ENCODE measurements around the gene PRRX2.
"Not testable (repeated sequence)": the region's sequence is repeated elsewhere in the genome, so short reads cannot be mapped to it uniquely, and the experiment has no call there.

The PRRX2 gene

DNA sequence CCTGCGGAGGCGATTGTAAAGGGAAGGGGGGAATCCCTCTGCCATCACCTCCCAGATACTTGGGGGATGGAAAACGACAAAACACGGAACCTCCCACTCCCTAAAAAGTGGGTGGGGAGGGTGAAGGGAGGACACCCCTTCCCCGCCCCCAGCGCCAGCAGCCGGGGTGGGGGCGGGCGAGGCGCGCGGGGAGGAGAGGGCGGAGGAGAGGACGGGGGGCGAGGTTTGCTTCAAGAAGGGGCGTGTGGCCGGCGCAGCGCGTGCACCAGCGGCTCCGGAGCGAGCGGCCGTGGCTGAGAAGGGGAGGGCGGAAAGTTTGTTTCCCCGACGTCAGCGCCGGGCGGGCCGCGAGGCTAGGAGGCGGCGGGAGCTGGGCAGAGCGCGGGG lies at the start of gene PRRX2:
TSS of gene PRRX2 (plus strand) at position 259 of the 387 bp plus-strand sequence. CDS start 221 bp downstream, outside the sequence.
- DNase-seq, result peak; percentile 14

DNA sequence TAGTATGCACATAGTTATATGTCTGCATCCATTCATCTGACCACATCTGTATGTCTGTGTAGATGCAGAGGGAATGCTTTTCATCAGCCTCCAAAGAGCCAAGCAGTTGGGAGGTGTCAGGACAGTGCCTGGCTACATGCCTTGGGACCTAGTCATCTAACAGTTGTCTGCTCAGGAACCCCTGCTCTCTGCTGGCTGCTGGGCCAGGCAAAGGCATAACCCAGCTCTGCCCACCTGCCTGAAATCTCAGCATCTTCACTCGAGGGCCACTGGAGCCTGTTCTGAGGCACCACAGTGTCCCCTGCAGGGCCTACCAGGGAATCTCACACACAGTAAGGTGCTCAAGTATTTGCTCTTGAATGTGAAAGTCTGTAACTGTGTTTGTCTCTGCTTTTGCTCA lies 48.3 kb upstream of the PRRX2 start:
- DNase-seq, result no peak

DNA sequence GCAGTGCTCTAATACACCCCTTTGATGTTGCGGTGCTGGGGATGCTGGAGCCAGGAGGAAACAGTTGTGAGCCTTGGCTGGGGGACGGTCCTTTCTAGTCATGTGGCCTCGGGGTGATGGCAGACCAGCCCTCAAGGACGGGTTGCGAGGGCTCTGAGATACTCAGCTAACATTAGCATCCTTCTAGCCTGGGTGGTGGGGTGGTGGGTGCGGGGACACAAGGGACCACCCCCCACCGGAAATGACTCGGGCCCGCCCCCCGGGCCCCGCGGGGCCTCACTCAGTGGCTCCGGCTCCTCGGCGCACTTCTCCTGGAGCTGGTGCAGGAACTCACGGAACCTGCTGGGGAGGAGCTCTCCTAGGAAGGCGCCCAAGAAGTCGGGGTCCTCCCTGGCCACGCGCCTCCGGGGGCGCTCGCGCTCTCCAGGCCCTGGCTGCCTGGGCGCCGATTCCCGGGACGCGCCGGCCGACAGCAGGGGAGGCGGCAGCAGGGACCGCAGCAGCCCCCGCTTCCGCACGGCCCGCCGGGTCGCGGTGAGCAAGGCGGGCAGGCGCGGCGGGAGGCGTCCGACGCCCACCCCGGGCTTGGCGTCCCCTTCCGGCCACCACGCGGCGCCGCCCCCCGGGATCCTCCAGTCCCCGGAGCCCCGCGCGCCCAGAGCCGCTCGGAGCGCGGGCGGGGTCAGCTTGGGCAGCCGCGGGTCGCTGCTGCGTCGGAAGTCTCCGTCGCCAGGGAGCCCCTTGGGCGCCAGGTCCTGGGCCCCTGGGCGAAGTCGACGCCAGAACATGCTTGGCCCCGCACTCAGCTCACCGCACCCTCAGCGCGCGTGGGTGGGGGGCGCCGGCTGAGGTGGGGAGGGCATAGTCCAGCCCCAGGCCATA lies 45.4 kb upstream of the PRRX2 start:
- DNase-seq, result no peak

DNA sequence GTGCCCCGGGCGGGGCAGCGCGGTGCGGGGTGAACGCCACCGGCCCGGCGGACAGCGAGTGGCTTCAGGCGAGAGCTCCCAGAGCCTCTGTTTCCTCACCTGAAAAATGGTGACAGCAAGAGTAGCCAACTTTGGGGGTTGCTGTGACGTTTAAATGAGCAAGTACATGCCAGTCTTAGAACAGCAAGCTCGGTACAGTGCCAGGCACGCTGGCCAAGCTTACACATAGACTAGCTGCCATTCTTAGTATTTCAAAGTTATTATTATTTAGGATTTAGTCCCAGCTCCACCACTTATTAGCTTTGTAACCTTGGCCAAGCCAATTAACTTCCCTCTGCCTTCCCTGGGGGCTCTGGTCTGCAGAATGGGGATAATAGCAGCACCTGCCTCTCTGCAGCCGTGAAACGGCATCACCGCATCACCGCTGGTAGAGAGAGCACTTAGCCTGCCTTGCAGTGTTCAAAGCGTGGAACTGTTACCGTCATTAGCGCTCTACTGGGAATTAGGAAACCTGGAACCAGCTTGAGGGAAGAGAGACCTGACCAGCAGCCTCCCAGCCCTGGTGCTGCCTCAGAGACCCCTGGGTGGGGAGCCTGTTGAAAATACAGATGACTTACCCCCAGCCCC lies 44.7 kb upstream of the PRRX2 start, which contains the start of gene C9orf50:
TSS of gene C9orf50 (minus strand) at position 433 of the 627 bp plus-strand sequence. CDS start 527 bp downstream, outside the sequence.
- no peak for DNase-seq

DNA sequence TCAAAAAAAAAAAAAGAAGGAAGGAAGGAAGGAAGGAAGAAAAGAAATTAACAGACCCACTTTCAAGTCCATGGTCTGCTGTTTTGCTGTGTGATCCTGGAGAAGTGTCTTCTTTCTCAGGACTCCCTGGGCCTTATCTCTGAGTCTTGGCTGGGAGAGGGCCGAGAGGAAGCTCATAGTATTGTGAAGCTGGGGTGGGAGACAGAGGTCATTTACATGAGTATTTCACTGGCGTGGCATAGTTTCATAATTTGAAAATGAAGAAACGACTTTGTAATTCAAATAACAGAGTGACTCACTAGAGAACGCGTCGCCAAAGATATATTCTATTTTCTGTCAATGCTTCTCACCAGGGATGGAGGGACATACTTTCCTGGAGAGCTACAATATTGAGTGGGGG lies 42.1 kb upstream of the PRRX2 start:
- DNase-seq, result no peak

DNA sequence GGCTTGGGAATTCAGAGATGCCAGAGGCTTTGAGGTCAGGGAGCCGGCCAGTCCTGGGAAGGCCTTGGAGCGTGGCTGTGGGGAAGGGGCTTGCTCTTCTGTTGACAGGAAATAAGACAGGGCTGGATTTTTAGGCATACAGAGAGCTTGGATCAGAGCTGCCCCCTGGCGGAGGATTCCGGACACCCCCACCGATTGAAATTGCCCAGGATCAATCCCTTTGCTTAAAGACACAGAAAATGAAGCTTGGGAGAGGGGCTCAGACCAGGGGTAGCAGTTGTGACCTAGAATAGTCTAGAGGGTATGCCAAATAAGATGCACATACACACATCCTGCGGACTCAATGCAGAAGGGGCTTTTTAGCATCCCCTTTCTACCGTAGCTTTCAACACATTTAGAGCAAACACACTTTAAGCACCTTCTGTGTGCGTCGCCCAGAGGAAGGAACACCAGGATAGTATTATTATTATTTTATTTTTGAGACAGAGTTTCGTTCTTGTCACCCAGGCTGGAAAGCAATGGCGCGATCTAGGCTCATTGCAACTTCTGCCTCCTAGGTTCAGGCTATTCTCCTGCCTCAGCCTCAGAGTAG lies 41.2 kb upstream of the PRRX2 start:
- DNase-seq, result peak; percentile 74

DNA sequence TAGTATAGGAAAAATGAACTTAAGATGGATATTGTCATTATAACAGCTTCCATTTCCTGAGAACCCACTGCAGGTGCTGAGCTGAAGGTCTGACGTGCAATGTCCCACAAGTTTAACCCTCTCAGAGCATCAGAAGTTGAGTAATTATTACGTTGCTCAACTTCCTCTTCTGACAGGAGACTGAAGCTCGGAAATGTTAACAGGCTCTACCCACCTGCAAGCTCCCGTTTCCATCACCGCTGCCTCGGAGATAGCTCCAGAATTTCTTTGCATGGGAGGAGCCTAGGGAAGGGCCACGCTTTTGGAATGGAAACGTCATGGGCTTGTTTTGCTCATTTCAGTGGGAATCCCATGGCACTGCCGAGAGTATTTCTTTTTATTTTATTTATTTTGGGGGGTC lies 40.5 kb upstream of the PRRX2 start:
- peak; percentile 45 for DNase-seq

DNA sequence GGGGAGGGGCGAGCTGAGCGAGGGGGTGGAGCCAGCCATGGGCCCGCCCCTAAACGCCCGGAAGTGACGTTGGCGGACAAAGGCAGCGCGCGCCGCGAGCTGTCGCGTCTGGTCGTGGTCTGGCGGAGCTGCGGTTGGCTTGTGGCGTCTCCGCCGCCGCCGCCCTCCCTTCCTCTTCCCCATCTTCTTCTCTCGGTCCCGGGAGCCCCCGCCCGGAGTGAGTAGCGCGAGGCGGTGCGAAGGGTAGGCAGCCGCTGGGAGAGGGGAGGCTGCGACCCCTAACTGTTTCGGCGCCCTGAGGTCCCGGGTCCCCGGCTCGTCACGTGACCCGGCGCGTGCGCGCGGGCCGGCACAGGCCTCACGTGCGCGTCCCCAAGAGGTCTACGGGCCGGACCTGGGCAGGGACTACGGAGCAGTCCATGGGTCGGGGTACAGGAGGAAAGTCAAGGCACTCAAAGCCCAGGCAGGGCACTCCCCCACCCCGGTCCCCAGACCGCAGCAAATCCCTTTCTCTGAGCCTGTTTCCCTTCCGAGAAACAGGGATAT lies 39.3 kb upstream of the PRRX2 start, which contains the start of gene NTMT1:
TSS of gene NTMT1 (plus strand) at position 85 of the 546 bp plus-strand sequence. CDS start 6,541 bp downstream, outside the sequence.
- DNase-seq, result peak; percentile 93

DNA sequence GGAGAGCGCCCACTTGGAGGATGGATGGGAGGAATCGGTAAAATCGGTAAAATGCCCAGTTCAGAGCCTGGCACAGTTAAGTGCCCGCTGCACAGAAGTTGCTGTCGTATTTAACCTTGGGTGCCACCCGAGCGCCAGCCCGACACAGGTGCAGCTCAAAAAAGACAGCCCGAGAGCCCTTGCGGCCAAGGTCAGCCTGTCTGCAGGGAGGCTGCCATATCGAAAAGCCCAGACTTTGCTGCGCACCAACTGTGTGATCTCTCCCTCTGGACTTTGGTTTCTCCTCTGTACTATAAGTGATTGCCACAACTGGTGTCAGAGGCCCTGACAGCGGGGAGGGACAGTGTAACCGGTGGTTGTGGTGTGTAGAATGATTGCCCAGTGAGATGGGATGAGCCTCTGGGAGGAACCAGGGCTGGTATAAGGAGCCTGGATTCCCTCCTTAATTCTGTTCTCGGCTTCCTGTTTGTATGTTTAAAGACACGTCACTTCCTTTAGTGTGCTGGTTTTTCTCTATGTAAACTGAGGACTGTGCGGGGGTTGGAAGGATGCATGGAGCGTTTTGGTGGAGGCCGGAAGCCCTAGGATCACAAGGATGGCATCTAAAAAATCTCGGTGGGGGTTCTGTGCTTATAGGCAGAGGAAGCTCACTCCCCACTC lies 38.7 kb upstream of the PRRX2 start:
- DNase-seq, result peak; percentile 46

DNA sequence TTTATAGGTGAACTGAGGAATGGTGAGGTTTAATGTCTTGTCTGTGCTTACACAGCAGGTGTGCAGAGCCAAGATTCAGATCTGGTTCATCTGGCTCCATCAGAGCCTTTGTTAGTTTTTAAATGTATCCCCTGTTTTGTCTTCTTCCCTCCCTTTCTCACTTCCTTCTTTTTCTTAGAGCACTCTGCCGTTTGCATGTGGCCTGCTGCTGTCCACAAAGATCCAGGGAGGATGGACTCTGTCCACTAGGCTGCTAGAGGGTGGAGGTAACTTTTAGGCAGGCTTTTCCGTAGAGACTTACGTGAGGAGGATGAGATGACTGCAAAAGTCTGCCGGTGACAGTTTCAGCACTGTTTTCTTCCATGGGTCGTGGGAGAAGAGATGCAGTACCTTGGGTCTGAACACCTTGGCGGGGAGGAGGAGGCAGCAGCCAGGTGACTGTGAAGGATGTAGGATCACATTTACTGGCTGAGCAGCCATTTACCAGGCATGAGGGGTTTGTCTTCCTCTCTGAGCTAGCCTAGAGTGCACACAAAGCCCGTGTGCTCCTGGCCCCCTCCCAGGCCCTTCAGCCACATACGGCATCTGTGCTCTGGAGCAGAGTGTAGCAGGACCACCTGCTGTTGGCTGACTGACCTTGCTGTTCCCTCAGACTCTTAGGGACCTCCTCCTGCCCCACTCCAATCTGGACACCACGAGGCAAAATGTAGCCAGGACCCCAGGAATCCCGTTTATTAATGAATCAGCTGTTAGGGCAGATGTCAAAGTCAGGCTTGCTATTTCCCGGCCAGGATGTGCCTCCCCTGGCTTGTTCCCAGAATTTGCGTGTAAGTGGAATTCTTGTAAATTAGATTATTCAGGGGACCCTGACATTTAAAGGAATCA lies 37.6 kb upstream of the PRRX2 start:
- DNase-seq, result no peak

DNA sequence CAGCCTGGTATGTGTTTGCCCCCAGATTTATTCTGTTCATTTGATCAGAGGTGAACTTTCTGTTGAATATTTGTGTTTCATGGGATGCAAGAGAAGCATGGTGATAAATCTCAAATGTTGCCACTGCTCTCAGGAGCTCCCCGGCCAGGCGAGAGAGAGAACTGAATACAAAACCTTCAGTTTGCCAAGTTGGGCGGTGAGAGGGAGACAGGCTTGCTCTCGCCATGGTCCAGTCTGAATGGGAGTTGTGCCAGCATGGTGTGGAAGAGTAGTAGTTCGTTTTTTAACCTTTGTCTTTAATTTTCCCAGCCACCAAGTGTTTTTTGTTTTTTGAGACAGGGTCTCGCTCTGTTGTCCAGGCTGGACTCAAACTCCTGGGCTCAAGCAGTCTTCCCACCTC lies 36.7 kb upstream of the PRRX2 start:
- DNase-seq, result no peak

DNA sequence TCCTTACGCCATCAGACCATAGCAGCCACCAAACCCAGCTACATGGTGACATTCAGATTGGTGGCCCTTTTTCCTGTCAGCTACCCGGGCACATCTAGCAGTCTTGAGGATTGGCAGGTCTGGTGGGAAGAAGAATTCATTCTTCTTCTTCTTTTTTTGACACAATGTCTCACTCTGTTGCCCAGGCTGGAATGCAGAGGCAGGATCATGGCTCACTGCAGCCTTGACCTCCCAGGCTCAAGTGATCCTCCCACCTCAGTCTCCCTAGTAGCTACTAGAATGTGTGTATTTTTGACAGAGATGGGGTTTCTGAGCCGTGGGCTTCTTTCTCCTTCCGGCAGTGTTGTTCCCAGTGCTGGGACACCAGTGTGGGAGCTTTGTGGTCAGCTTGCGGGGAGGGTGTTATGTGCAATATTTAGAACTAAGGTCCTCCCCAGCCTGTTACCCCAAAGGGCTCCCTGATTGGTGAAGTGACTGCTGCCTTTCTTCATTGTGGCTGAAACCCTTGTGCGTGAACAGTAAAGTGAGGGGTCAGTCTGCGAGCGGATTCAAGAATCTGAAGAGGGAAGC lies 36.1 kb upstream of the PRRX2 start:
- DNase-seq, result no peak

DNA sequence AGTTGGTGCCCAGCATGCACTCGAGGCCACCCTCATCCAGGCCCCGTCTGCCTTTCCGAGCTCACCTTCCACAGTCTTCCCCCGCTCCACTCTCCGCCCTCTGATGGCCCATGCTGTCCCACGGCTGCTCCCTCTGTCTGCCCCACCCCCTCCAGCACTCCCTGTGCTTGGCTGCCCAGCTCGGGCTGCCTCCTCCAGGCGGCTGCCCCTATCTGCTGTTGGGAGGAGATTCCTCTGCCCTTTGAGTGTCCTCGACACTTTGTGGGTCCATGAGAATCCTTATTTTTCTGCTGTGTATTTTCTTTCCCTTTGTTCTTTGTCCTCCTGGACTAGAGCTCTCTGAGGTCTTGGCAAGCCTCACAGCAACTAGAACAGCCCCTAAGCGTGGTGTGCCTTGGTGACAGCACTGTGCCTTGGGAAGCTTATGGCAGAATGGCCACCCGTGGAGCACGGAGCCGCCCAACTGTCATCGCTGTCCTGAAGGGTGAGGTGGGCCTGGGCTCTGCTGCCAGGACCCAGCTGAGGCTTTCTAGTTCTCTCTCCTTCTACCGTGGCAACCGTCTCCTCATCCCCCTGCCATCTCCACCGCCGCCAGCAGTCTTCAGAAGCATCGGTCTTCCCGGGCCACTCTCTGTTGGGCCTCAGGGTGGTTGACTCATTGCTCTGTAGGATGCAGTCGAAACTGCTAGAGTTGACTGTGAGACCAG lies 34.3 kb upstream of the PRRX2 start:
- no peak for DNase-seq

DNA sequence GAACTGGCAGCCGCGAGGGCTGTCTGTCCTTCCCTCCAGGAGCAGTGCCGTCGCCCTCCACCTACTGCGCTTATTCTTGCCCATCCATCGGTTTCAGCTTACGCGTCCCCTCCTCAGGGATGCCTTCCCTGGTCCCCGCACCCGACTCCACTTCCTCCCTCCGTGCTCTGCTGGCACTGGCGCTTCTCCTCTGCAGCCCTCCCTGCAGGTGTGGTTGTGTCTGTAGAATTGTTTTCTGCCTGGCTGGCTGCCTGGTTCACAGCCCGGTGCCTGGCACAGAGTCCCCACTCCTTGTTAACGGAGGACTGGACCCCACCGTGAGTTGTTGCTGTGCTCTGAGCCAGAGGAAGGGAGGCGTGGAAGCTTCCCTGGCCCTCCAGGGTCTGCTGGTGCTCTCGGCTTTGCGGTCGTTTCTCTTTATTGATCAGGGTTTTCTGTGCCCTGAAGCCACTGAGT lies 33.7 kb upstream of the PRRX2 start:
- DNase-seq, result no peak

DNA sequence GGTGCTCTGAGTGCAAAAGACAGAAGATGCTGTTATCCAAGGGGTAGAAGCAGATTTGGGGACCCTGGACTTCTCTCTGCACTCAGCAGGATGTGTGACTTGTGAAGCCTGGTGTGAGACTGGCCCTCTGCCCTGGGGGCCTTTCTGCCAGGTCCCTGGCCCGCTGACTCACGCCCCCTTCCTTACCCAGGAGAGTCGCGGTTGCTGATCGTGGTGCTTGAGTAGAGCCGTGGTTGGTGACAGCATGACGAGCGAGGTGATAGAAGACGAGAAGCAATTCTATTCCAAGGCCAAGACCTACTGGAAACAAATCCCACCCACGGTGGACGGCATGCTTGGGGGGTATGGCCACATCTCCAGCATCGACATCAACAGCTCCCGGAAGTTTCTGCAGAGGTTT lies 33.0 kb upstream of the PRRX2 start:
- no peak for DNase-seq

DNA sequence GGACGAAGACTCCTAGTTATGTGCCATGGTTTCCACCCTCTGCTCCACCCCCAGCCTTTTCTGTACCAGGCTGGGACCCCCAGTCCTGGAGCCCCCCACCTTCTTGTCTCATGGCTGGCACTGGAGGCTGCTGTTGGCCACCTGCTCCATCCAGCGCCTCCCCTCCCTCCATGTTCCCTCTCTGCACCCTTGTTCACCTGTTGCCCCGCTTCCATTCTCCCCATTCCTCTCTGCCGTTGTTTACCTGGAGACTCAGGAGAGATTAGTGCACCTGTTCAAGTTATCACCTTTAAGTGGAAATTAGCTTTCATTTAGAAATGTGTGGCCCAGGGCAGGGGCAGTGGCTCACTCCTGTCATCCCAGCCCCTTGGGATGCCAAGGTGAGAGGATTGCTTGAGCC lies 32.2 kb upstream of the PRRX2 start:
- no peak for DNase-seq

DNA sequence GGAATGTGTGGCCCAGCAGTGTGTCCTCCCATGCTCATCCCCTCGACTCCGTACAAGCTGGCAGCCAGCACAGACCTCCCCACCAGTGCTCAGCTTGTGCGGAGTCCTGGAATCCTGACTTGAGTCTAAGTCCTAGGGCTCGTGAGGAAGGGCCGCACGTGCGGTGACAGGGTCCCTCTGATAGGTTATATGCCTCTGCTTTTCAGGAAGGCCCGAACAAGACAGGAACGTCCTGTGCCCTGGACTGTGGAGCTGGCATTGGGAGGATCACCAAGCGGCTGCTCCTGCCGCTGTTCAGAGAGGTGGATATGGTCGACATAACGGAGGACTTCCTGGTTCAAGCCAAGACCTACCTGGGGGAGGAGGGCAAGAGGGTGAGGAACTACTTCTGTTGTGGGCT lies 31.6 kb upstream of the PRRX2 start:
- no peak for DNase-seq

DNA sequence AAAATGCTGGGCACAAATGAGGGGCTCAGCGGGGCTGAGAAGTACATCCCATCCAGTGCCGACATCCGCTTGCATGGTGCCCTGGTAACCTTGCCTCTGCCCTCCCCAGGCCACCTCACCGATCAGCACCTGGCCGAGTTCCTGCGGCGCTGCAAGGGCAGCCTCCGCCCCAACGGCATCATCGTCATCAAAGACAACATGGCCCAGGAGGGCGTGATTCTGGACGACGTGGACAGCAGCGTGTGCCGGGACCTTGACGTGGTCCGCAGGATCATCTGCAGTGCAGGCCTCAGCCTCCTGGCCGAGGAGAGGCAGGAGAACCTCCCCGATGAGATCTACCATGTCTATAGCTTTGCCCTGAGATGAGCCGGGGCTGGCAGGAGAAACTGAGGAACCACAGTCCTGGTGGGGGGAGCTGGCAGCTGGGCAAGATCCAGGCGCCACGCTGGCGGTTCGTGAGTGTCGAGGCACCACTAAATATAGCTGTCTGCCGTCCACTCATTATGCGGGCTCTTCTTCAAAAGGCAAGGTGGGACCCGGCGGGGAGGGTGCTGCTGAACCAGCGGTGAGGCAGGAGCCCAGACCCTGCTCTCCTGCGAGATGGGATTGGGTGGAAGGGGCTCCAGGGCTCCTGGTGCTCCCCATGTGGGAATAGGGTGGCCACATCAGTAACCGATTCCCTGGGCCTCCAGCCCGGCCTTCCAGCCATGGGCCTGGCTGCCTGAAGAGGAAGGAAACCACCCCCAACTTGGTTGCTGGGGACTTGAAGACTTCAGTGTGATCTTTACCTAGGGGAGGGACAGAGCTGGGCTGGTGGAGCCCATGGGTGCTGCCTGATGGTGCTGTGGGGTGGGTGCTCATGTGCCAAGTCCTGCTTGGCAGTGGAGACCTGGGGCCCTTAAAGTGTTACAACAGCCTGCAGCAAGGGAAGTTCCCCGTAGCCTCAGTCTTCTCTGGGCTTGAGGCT lies 30.1 kb upstream of the PRRX2 start:
- no peak for DNase-seq

DNA sequence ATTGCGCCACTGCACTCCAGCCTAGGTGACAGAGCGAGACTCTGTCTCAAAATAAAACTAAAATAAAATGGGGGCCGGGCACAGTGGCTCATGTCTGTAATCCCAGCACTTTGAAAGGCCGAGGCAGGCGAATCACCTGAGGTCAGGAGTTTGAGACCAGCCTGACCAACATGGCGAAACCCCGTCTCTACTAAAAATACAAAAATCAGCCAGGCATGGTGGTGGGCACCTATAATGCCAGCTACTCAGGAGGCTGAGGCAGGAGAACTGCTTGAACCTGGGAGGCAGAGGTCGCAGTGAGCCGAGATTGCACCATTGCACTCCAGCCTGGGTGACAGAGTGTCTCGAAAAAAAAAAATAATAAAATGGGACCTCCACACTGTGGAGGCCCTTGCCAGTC lies 29.1 kb upstream of the PRRX2 start:
- not testable (repeated sequence) for DNase-seq

Data from CD4-positive, alpha-beta T cell treated with Interleukin-12 subunit alpha and Interleukin-12 subunit beta, for 1 hour (primary cell).